GM12865 (cell line): ENCODE data around the gene GRIPAP1.

Source experiments
- DNase-seq: peaks from one replicate; pipeline ENCODE4 v3.0.0; 2010; ENCODE audit warnings: low read depth
- H3K4me3 ChIP-seq: 2 replicates; pipeline ENCODE4 v1.5.1; 2011; ENCODE audit warnings: mild to moderate bottlenecking, low read depth, low read length, control low read depth
- CTCF ChIP-seq: IDR thresholded peaks from 2 replicates; pipeline ENCODE4 v1.5.1; 2011; ENCODE audit warnings: low read length, control low read depth, low read depth, inconsistent platforms; ENCODE audit not compliant: insufficient read depth; ENCODE audit errors: missing control alignments

The GRIPAP1 gene

GRCh38 chrX:48978226-48978625, 23.8 kb downstream of the GRIPAP1 start:
- no peak for TF ChIP-seq CTCF
- DNase-seq: no peak
- no peak overlapping the region for H3K4me3 ChIP-seq

- no peak for DNase-seq
- no peak for TF ChIP-seq CTCF
- H3K4me3 ChIP-seq: no peak overlapping the region
Observed at GRCh38 chrX:48976086-48976485, 26.0 kb downstream of the GRIPAP1 start.

- no peak for TF ChIP-seq CTCF
- no peak for DNase-seq
- H3K4me3 ChIP-seq: no peak overlapping the region
Observed at GRCh38 chrX:48975541-48975940, 26.5 kb downstream of the GRIPAP1 start.

GRCh38 chrX:48975041-48975440, 27.0 kb downstream of the GRIPAP1 start:
- no peak for TF ChIP-seq CTCF
- DNase-seq: no peak
- H3K4me3 ChIP-seq: no peak overlapping the region

GRCh38 chrX:48974574-48974973, 27.5 kb downstream of the GRIPAP1 start:
- H3K4me3 ChIP-seq: no peak overlapping the region
- no peak for DNase-seq
- TF ChIP-seq CTCF: no peak

GRCh38 chrX:48974033-48974432, 28.0 kb downstream of the GRIPAP1 start:
- TF ChIP-seq CTCF: no peak
- H3K4me3 ChIP-seq: no peak overlapping the region
- DNase-seq: no peak

- H3K4me3 ChIP-seq: no peak overlapping the region
- TF ChIP-seq CTCF: peak; percentile 43
- DNase-seq: peak; percentile 47
Observed at GRCh38 chrX:48972220-48973164, 29.6 kb downstream of the GRIPAP1 start.
